Liver (tissue), 9 donors: ENCODE data around the gene MEGF11. TPM values are rescaled to one million over a fixed set of nuclear protein-coding genes. Genes with fewer than 3 reads are reported as not detected.

Experiments
- DNase-seq: peaks from one replicate; pipeline ENCODE4 v3.0.0-alpha.2; 2017; ENCODE audit warnings: low spot score
- H3K27ac ChIP-seq, 2 donors: one replicate each; pipeline ENCODE4 v1.7.0; 2013; ENCODE audit warnings: inconsistent platforms in 2 of 2, low read length in 2 of 2, control low read depth in 1 of 2, low read depth in 1 of 2, mild to moderate bottlenecking in 1 of 2
- H3K27me3 ChIP-seq, 4 donors: one replicate each; pipeline versions ENCODE4 v1.6.1 to v1.7.0; 2013; ENCODE audit warnings: low read length in 3 of 4, inconsistent platforms in 1 of 4, mild to moderate bottlenecking in 1 of 4, moderate library complexity in 1 of 4; ENCODE audit not compliant: control insufficient read depth in 4 of 4, insufficient read depth in 4 of 4
- H3K36me3 ChIP-seq, 4 donors: one replicate each; pipeline versions ENCODE4 v1.6.1 to v1.7.0; 2013; ENCODE audit warnings: low read length in 3 of 4, mild to moderate bottlenecking in 3 of 4, low read depth in 1 of 4, moderate library complexity in 1 of 4; ENCODE audit not compliant: control insufficient read depth in 4 of 4, insufficient read depth in 3 of 4
- H3K4me1 ChIP-seq, 4 donors: one replicate each; pipeline versions ENCODE4 v1.6.1 to v1.7.0; 2013; ENCODE audit warnings: low read length in 3 of 4, mild to moderate bottlenecking in 3 of 4, moderate library complexity in 1 of 4; ENCODE audit not compliant: control insufficient read depth in 4 of 4, insufficient read depth in 4 of 4
- H3K4me3 ChIP-seq, 3 donors: one replicate each; pipeline versions ENCODE4 v1.6.1 to v1.7.0; 2013; ENCODE audit warnings: low read length in 3 of 3, control low read depth in 1 of 3, low read depth in 1 of 3, mild to moderate bottlenecking in 1 of 3
- H3K9ac ChIP-seq, 2 donors: one replicate each; pipeline ENCODE4 v1.7.0; 2013; ENCODE audit warnings: low read length in 2 of 2, mild to moderate bottlenecking in 2 of 2, moderate library complexity in 2 of 2, control low read depth in 1 of 2, low read depth in 1 of 2
- H3K9me3 ChIP-seq, 4 donors: one replicate each; pipeline versions ENCODE4 v1.6.1 to v1.7.0; 2013; ENCODE audit warnings: low read length in 3 of 4; ENCODE audit not compliant: control insufficient read depth in 4 of 4
- EGR1 ChIP-seq, 2 donors: IDR thresholded peaks; 2 replicates each; pipeline ENCODE4 v1.6.1; 2016 to 2018; ENCODE audit warnings: antibody characterized with exemption in 2 of 2, low read depth in 2 of 2
- FOXA1 ChIP-seq: IDR thresholded peaks from 2 replicates; pipeline ENCODE4 v1.6.1; 2016; ENCODE audit warnings: antibody characterized with exemption
- FOXA2 ChIP-seq: IDR thresholded peaks from 2 replicates; pipeline ENCODE4 v1.6.1; 2016; ENCODE audit warnings: antibody characterized with exemption
- GABPA ChIP-seq, 2 donors: IDR thresholded peaks in 1 of 2; conservative IDR thresholded peaks in 1 of 2; 2 replicates each; pipeline ENCODE4 v1.6.1; 2016; ENCODE audit warnings: antibody characterized with exemption in 2 of 2, mild to moderate bottlenecking in 1 of 2, moderate library complexity in 1 of 2
- HNF4A ChIP-seq, 2 donors: conservative IDR thresholded peaks; 2 replicates each; pipeline ENCODE4 v1.6.1; 2016; ENCODE audit warnings: antibody characterized with exemption in 2 of 2, mild to moderate bottlenecking in 2 of 2
- HNF4G ChIP-seq: IDR thresholded peaks from 2 replicates; pipeline ENCODE4 v1.6.1; 2016; ENCODE audit warnings: antibody characterized with exemption
- JUND ChIP-seq, 2 donors: IDR thresholded peaks; 2 replicates each; pipeline ENCODE4 v1.6.1; 2016; ENCODE audit warnings: antibody characterized with exemption in 2 of 2
- NR2F2 ChIP-seq: IDR thresholded peaks from 2 replicates; pipeline ENCODE4 v1.6.1; 2016; ENCODE audit warnings: antibody characterized with exemption
- RAD21 ChIP-seq, 2 donors: IDR thresholded peaks; 2 replicates each; pipeline ENCODE4 v1.6.1; 2016; ENCODE audit warnings: antibody characterized with exemption in 2 of 2, mild to moderate bottlenecking in 2 of 2
- RXRA ChIP-seq, 2 donors: IDR thresholded peaks; 2 replicates each; pipeline ENCODE4 v1.6.1; 2017 to 2018; ENCODE audit warnings: antibody characterized with exemption in 2 of 2, mild to moderate bottlenecking in 1 of 2
- SP1 ChIP-seq: IDR thresholded peaks from 2 replicates; pipeline ENCODE4 v1.6.1; 2018; ENCODE audit warnings: antibody characterized with exemption, mild to moderate bottlenecking
- TAF1 ChIP-seq: conservative IDR thresholded peaks from 2 replicates; pipeline ENCODE4 v1.6.1; 2016; ENCODE audit warnings: antibody characterized with exemption, mild to moderate bottlenecking
- WGBS: extraction: QIAGEN DNeasy Blood & Tissue Kit; methylation state at CpG from one replicate; pipeline ENCODE4 v1.1.7; 2013; 5-methylcytosine and 5-hydroxymethylcytosine counted together
- polyA plus RNA-seq, 2 donors: library from polyadenylated mRNA; stranded (reverse) in 1 of 2; unstranded in 1 of 2; fragments of 200-250 nt in 1 of 2; fragments of >200 nt in 1 of 2; fragmentation: Nextera tagmentation in 1 of 2; extraction: Ambion mirVana in 1 of 2; gene quantifications; one replicate each; pipeline versions ENCODE4 v1.2.1 to v1.2.3, GENCODE V29; 2013 to 2015
- total RNA-seq, 2 donors: library from RNA; depleted of rRNA; stranded (reverse); fragments of >200 nt; gene quantifications; one replicate each; pipeline ENCODE4 v1.2.3, GENCODE V29; 2014
- TF ChIP-seq, protein P1 (sequence below): IDR thresholded peaks from 2 replicates; pipeline ENCODE4 v1.6.1; 2016; ENCODE audit warnings: antibody characterized with exemption, mild to moderate bottlenecking
- TF ChIP-seq, protein P2 (sequence below): IDR thresholded peaks from 2 replicates; pipeline ENCODE4 v1.6.1; 2016; ENCODE audit warnings: antibody characterized with exemption
- TF ChIP-seq, protein P3 (sequence below): IDR thresholded peaks from 2 replicates; pipeline ENCODE4 v1.6.1; 2016; ENCODE audit warnings: antibody characterized with exemption
- donor health status: healthy.
- donor health status: healthy.
- donor health status: healthy.
- donor health status: healthy.
- donor health status: healthy.

Gene MEGF11
- total and polyA plus RNA-seq, 4 donors, result under 0.01 to 0.51 (median 0.03) TPM; not detected in 1

DNA sequence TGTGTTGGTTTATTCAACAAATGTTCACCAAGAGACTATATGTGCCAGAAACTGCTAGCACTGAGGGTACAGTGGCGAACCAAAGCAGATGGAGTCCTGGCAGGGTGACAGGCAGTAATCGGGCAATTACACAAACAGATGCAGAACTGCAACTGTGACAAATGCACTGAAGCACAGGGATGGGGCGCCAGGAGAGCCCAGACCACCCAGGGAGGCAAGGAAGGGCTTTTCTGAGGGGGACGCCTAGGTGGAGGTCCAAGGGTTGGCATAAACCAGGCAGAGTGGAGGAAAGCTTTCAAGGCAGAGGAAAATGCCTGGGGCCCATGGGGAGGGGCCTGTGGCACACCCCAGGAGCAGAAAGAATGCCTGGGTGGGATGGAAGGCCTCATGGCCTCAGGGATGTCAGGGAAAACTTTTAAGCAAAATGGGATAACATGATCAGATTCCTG, 45.3 kb upstream of the MEGF11 start:
- TF ChIP-seq SP1 (no peak), RAD21 (IDR thresholded peaks at IDR 0.05) (no peak), EGR1 (IDR thresholded peaks at IDR 0.05; ENCODE audit: low read depth in 2 of 2) (no peak), RXRA (IDR thresholded peaks at IDR 0.05) (no peak), HNF4A (conservative IDR thresholded peaks at IDR 0.05) (no peak)
- H3K4me3 ChIP-seq, result no peak overlapping the region
- peaks cover 0 to 2% (median under 1%) of the 10 kb centered on the region in 4 donors for H3K36me3 ChIP-seq
- no peaks in the 10 kb centered on the region for H3K9me3 ChIP-seq
- H3K4me1 ChIP-seq, result peaks cover 0 to 13% (median 10%) of the 10 kb centered on the region in 4 donors
- 92% methylated on average over 4 of the region's 4 CpGs for WGBS
- H3K27ac ChIP-seq, result no peak overlapping the region
- no peaks in the 10 kb centered on the region for H3K27me3 ChIP-seq
- no peak overlapping the region for H3K9ac ChIP-seq
- DNase-seq, result no peak

DNA sequence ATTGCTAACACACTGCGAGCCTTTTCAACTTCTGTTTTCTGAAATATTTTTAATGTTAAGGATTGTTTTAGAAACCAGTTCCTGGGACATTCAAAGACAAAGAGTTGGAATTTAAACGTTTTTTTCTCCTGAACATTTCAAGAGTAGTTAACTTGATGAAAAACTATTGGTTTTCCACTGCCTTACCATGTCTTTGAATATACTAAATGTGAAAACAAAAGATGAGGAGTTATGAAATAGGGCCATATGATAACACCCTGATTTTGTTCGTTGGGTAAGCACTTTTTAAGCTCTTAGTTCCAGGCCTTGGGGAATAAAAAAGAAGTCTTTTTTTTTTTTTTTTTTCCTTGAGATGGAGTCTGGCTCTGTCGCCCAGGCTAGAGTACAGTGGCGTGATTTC, 42.6 kb upstream of the MEGF11 start:
- H3K27me3 ChIP-seq, result no peaks in the 10 kb centered on the region
- peaks cover 0 to 2% (median 0%) of the 10 kb centered on the region in 4 donors for H3K36me3 ChIP-seq
- no peak overlapping the region for H3K27ac ChIP-seq
- no peak for DNase-seq
- WGBS, result 82% methylated on average over 5 of the region's 5 CpGs
- H3K4me1 ChIP-seq, result peaks cover 0 to 18% (median 12%) of the 10 kb centered on the region in 4 donors
- no peaks in the 10 kb centered on the region for H3K9me3 ChIP-seq
- no peak overlapping the region for H3K4me3 ChIP-seq
- TF ChIP-seq FOXA2 (no peak), JUND (IDR thresholded peaks at IDR 0.05) (no peak), FOXA1 (no peak), TAF1 (no peak), SP1 (no peak), NR2F2 (no peak), GABPA (IDR thresholded peaks at IDR 0.05 in 1 of 2, conservative IDR thresholded peaks at IDR 0.05 in 1 of 2) (no peak), HNF4G (no peak), RAD21 (IDR thresholded peaks at IDR 0.05) (no peak)
- TF ChIP-seq, protein P1, sequence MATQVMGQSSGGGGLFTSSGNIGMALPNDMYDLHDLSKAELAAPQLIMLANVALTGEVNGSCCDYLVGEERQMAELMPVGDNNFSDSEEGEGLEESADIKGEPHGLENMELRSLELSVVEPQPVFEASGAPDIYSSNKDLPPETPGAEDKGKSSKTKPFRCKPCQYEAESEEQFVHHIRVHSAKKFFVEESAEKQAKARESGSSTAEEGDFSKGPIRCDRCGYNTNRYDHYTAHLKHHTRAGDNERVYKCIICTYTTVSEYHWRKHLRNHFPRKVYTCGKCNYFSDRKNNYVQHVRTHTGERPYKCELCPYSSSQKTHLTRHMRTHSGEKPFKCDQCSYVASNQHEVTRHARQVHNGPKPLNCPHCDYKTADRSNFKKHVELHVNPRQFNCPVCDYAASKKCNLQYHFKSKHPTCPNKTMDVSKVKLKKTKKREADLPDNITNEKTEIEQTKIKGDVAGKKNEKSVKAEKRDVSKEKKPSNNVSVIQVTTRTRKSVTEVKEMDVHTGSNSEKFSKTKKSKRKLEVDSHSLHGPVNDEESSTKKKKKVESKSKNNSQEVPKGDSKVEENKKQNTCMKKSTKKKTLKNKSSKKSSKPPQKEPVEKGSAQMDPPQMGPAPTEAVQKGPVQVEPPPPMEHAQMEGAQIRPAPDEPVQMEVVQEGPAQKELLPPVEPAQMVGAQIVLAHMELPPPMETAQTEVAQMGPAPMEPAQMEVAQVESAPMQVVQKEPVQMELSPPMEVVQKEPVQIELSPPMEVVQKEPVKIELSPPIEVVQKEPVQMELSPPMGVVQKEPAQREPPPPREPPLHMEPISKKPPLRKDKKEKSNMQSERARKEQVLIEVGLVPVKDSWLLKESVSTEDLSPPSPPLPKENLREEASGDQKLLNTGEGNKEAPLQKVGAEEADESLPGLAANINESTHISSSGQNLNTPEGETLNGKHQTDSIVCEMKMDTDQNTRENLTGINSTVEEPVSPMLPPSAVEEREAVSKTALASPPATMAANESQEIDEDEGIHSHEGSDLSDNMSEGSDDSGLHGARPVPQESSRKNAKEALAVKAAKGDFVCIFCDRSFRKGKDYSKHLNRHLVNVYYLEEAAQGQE, result no peak
- TF ChIP-seq, protein P2, sequence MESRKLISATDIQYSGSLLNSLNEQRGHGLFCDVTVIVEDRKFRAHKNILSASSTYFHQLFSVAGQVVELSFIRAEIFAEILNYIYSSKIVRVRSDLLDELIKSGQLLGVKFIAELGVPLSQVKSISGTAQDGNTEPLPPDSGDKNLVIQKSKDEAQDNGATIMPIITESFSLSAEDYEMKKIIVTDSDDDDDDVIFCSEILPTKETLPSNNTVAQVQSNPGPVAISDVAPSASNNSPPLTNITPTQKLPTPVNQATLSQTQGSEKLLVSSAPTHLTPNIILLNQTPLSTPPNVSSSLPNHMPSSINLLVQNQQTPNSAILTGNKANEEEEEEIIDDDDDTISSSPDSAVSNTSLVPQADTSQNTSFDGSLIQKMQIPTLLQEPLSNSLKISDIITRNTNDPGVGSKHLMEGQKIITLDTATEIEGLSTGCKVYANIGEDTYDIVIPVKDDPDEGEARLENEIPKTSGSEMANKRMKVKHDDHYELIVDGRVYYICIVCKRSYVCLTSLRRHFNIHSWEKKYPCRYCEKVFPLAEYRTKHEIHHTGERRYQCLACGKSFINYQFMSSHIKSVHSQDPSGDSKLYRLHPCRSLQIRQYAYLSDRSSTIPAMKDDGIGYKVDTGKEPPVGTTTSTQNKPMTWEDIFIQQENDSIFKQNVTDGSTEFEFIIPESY, result no peak
- H3K9ac ChIP-seq, result no peak overlapping the region

DNA sequence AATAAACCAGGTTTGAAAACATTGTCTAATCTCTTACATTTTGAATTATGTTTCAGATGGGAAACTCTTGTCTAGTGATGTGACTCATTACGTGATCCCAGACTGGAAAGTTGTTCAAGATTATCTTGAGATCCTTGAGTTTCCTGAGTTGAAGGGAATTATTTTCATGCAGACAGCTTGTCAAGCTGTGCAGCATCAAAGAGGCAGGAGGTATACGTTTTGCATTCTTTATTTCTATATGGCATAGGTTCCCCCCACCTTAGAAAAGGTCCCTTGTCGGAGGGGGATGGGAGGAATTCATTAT, 41.3 kb upstream of the MEGF11 start:
- Histone ChIP-seq H3K36me3 (peaks cover 0 to 2% (median 0%) of the 10 kb centered on the region in 4 donors), H3K27me3 (no peaks in the 10 kb centered on the region), H3K4me1 (peaks cover 0 to 18% (median 12%) of the 10 kb centered on the region in 4 donors), H3K27ac (no peak overlapping the region), H3K9ac (peak overlapping the region; percentile 58 to 70), H3K9me3 (no peaks in the 10 kb centered on the region), H3K4me3 (peak overlapping the region in 2 of 3 donors; percentile 66 to 96)
- DNase-seq, result no peak
- WGBS, result 71% methylated on average over 3 of the region's 3 CpGs
- TF ChIP-seq, protein P1, result no peak
- no peak for TF ChIP-seq GABPA (IDR thresholded peaks at IDR 0.05 in 1 of 2, conservative IDR thresholded peaks at IDR 0.05 in 1 of 2)
- TF ChIP-seq, protein P2, result no peak
- no peak for TF ChIP-seq FOXA1
- TF ChIP-seq, protein P3, sequence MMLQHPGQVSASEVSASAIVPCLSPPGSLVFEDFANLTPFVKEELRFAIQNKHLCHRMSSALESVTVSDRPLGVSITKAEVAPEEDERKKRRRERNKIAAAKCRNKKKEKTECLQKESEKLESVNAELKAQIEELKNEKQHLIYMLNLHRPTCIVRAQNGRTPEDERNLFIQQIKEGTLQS, result no peak
